WI38 (cell line): ENCODE measurements around the gene ARHGEF7.

ENCODE experiments used
- H3K4me3 ChIP-seq: 2 replicates; pipeline ENCODE4 v1.5.1; 2011; ENCODE audit warnings: low read depth, mild to moderate bottlenecking, control low read depth, low read length
- CTCF ChIP-seq: IDR thresholded peaks from 2 replicates; pipeline ENCODE4 v1.5.1; 2012; ENCODE audit warnings: low read depth, mild to moderate bottlenecking, control low read depth, low read length

Gene ARHGEF7

GRCh38 chr13:111319998-111320911 lies 205.1 kb downstream of the ARHGEF7 start, which contains the start of gene TEX29:
TSS of gene TEX29 (plus strand) at chr13:111320642. CDS start at chr13:111320891, 249 bp downstream.
- H3K4me3 ChIP-seq, result no peak within 1 kb of the TSS

GRCh38 chr13:111322001-111322915 lies 207.1 kb downstream of the ARHGEF7 start:
- no peak overlapping the region for H3K4me3 ChIP-seq
- TF ChIP-seq CTCF, result no peak

More at GRCh38 chr13:111319998-111320911, 205.1 kb downstream of the ARHGEF7 start, which contains the start of gene TEX29:
- no peak for TF ChIP-seq CTCF

GRCh38 chr13:111322916-111323331 lies 207.8 kb downstream of the ARHGEF7 start:
- H3K4me3 ChIP-seq, result no peak overlapping the region
- no peak for TF ChIP-seq CTCF

GRCh38 chr13:111323549-111323948 lies 208.4 kb downstream of the ARHGEF7 start:
- H3K4me3 ChIP-seq, result no peak overlapping the region
- TF ChIP-seq CTCF, result no peak

GRCh38 chr13:111323950-111324651 lies 209.0 kb downstream of the ARHGEF7 start:
- no peak overlapping the region for H3K4me3 ChIP-seq
- no peak for TF ChIP-seq CTCF

- no peak for TF ChIP-seq CTCF
- H3K4me3 ChIP-seq, result no peak overlapping the region
These were observed 209.6 kb downstream of the ARHGEF7 start for GRCh38 chr13:111324736-111325135.
